Smooth muscle cell (in vitro differentiated cells): Measurements from ENCODE around the gene PIEZO1. TPM values are rescaled to one million over a fixed set of nuclear protein-coding genes. Genes with fewer than 3 reads are reported as not detected.

ENCODE experiments used
- DNase-seq: peaks from one replicate; lab custom pipeline; 2025; ENCODE audit not compliant: unreplicated experiment; lab: John Stamatoyannopoulos, UW
- H2AFZ ChIP-seq: fragments of 200-600 bp; sonication (generic); 2 replicates; pipeline ENCODE4 v1.6.0; 2016; ENCODE audit warnings: antibody characterized with exemption, low read depth, mild to moderate bottlenecking
- H3F3A ChIP-seq: fragments of 200-600 bp; sonication (generic); 2 replicates; pipeline ENCODE4 v1.6.0; 2017; ENCODE audit warnings: antibody characterized with exemption, low read depth
- H3K27ac ChIP-seq: fragments of 200-600 bp; sonication (generic); 2 replicates; pipeline ENCODE4 v1.5.1; 2016; ENCODE audit warnings: low read depth, mild to moderate bottlenecking
- H3K27me3 ChIP-seq: fragments of 200-600 bp; sonication (generic); 2 replicates; pipeline ENCODE4 v1.6.1; 2016; ENCODE audit warnings: low read depth, mild to moderate bottlenecking
- H3K36me3 ChIP-seq: fragments of 200-600 bp; sonication (generic); 2 replicates; pipeline ENCODE4 v1.5.1; 2016; ENCODE audit warnings: low read depth
- H3K4me1 ChIP-seq: fragments of 200-600 bp; sonication (generic); 2 replicates; pipeline ENCODE4 v1.5.1; 2016; ENCODE audit warnings: low read depth
- H3K4me2 ChIP-seq: fragments of 200-600 bp; sonication (generic); 2 replicates; pipeline ENCODE4 v1.6.0; 2016; ENCODE audit warnings: mild to moderate bottlenecking
- H3K4me3 ChIP-seq: fragments of 200-600 bp; sonication (generic); 2 replicates; pipeline ENCODE4 v1.5.1; 2016; ENCODE audit warnings: mild to moderate bottlenecking
- H3K79me2 ChIP-seq: fragments of 200-600 bp; sonication (generic); 2 replicates; pipeline ENCODE4 v1.6.0; 2016; ENCODE audit warnings: low read depth, mild to moderate bottlenecking
- H3K9ac ChIP-seq: fragments of 200-600 bp; sonication (generic); 2 replicates; pipeline ENCODE4 v1.6.0; 2016; ENCODE audit warnings: low read depth
- H3K9me3 ChIP-seq: fragments of 200-600 bp; sonication (generic); replicated peaks from 2 replicates; pipeline ENCODE4 v1.5.1; 2016; ENCODE audit warnings: low read depth
- H4K20me1 ChIP-seq: fragments of 200-600 bp; sonication (generic); 2 replicates; pipeline ENCODE4 v1.6.0; 2016; ENCODE audit warnings: low read depth
- WGBS: methylation state at CpG from one replicate; pipeline ENCODE4 v1.1.7; 2016; ENCODE audit warnings: low lambda C conversion rate; 5-methylcytosine and 5-hydroxymethylcytosine counted together
- polyA plus RNA-seq: library from polyadenylated mRNA; unstranded; fragments of >200 nt; fragmentation: Nextera tagmentation; extraction: Ambion mirVana; gene quantifications from 2 replicates; pipeline ENCODE4 v1.2.1, GENCODE V29; 2016
- total RNA-seq: library from RNA; depleted of rRNA; stranded (reverse); fragments of >200 nt; gene quantifications from 2 replicates; pipeline ENCODE4 v1.2.3, GENCODE V29; 2014
- TF ChIP-seq, protein P1 (sequence below): fragments of 200-600 bp; sonication (generic); IDR thresholded peaks from 2 replicates; pipeline ENCODE4 v1.5.1; 2017; ENCODE audit warnings: borderline replicate concordance, mild to moderate bottlenecking, antibody characterized with exemption; ENCODE audit not compliant: insufficient read depth, poor library complexity, severe bottlenecking

Gene PIEZO1
- total and polyA plus RNA-seq, 2 experiments from 2014 or later = 62.1 to 70.9 TPM

DNA sequence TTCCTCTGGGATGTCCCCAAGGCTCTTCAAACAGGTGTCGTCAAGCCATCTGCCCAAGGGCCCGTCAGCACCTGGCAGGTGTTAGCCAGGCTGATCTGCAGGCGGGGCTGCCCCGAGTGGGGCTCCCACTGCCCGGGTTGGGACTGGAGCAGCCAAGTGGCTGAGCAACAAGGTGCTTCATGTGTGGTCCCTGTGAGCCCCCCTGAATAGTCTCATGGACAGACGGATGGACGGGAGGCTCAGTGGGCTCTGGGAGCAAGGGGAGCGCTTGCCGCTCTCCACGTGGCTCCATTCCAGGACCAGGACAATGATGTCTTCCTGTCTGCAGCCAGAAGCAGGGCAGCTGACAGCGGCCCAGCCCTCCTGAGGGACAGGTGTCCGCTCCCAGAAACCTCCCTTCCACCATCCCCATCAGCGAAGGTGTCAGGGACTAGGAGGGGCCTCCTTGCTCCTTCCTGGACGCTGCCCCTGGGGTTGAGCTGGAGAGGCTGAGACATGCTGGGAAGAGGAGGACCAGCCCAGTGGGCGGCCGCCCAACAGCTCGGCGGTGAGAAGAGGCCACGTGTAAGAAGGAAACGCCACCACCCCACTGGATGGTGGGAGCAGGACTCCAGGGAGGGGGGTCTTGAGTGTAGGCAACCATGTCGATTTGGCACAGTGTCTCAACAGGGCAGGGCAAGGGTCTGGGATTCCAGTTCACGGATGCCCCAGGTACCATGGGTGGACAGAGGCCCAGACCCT is 108.3 kb downstream of the PIEZO1 start:
- DNase-seq = no peak
- WGBS = 96% methylated on average over 22 of the region's 22 CpGs
- Histone ChIP-seq H3K27me3 (no peaks in the 10 kb centered on the region), H2AFZ (no peak overlapping the region), H3K4me2 (no peak overlapping the region), H3F3A (no peaks in the 10 kb centered on the region), H3K9ac (no peak overlapping the region), H3K4me3 (no peak overlapping the region), H3K4me1 (no peaks in the 10 kb centered on the region), H3K36me3 (no peaks in the 10 kb centered on the region), H3K9me3 (no peaks in the 10 kb centered on the region), H3K27ac (no peak overlapping the region), H4K20me1 (no peaks in the 10 kb centered on the region), H3K79me2 (no peaks in the 10 kb centered on the region)
- TF ChIP-seq, protein P1, sequence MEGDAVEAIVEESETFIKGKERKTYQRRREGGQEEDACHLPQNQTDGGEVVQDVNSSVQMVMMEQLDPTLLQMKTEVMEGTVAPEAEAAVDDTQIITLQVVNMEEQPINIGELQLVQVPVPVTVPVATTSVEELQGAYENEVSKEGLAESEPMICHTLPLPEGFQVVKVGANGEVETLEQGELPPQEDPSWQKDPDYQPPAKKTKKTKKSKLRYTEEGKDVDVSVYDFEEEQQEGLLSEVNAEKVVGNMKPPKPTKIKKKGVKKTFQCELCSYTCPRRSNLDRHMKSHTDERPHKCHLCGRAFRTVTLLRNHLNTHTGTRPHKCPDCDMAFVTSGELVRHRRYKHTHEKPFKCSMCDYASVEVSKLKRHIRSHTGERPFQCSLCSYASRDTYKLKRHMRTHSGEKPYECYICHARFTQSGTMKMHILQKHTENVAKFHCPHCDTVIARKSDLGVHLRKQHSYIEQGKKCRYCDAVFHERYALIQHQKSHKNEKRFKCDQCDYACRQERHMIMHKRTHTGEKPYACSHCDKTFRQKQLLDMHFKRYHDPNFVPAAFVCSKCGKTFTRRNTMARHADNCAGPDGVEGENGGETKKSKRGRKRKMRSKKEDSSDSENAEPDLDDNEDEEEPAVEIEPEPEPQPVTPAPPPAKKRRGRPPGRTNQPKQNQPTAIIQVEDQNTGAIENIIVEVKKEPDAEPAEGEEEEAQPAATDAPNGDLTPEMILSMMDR = no peak

DNA sequence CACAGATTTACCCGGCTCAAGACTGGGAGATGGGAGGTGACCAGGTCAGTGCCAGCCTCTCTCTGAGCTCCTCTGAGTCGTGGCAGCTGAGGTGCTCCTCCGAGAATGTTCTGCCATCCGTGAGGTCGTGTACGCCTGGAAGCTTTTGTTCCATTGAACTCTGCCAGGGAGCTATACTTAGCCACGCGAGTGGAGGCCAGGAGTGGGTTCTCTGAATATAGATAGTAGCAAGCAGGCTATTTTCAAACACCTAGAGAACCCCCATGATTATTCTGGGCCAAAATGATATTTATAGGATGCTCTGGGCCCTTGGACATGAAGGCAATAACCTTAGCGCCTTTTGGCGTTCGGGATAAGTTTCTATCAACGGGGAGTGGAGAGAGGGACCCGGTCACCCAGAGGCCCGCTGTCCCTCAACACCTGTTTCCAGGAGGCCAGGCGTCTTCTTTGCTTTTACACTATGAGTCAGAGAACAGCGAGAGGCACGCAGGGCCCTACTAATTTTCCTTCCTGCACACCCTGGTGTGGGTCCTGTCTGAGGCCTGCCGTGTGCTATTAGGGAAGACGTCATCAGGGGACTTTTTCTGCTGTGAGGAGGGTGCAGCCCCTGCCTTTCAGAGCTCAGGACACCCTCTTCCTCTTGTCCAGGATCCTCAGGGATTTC is 111.2 kb downstream of the PIEZO1 start:
- DNase-seq = no peak
- Histone ChIP-seq H3K9me3 (no peaks in the 10 kb centered on the region), H4K20me1 (no peaks in the 10 kb centered on the region), H3K4me3 (no peak overlapping the region), H3K9ac (no peak overlapping the region), H2AFZ (no peak overlapping the region), H3F3A (no peaks in the 10 kb centered on the region), H3K79me2 (no peaks in the 10 kb centered on the region), H3K27ac (no peak overlapping the region), H3K4me2 (no peak overlapping the region), H3K4me1 (no peaks in the 10 kb centered on the region), H3K27me3 (no peaks in the 10 kb centered on the region), H3K36me3 (no peaks in the 10 kb centered on the region)
- WGBS = 98% methylated on average over 19 of the region's 19 CpGs
- TF ChIP-seq, protein P1 = no peak

DNA sequence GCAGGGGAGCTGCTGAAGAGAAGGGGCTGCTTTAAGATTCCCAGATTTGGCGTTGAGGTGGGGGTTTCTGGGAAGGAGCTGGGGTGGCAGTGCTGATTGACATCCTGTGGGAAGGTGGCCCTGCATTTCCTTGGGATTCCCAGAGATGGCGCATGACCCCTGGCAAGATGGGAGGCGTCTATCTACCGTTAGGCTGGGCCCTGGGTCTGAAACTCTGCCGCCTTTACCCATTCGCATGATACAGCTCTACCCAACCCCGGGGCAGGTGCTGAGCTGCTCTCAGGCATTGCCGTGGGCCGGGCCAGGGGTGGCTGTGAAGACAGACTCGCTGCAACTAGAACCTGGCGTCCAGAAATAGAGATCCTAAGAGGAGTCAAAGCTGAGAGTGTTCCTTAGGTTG is 112.2 kb downstream of the PIEZO1 start:
- DNase-seq = no peak
- Histone ChIP-seq H3K4me3 (no peak overlapping the region), H3F3A (no peaks in the 10 kb centered on the region), H3K9ac (no peak overlapping the region), H3K9me3 (no peaks in the 10 kb centered on the region), H2AFZ (no peak overlapping the region), H3K27ac (no peak overlapping the region), H3K79me2 (no peaks in the 10 kb centered on the region), H3K27me3 (no peaks in the 10 kb centered on the region), H4K20me1 (no peaks in the 10 kb centered on the region), H3K4me1 (no peaks in the 10 kb centered on the region), H3K36me3 (no peaks in the 10 kb centered on the region), H3K4me2 (no peak overlapping the region)
- 57% methylated on average over 11 of the region's 11 CpGs for WGBS
- TF ChIP-seq, protein P1 = no peak

DNA sequence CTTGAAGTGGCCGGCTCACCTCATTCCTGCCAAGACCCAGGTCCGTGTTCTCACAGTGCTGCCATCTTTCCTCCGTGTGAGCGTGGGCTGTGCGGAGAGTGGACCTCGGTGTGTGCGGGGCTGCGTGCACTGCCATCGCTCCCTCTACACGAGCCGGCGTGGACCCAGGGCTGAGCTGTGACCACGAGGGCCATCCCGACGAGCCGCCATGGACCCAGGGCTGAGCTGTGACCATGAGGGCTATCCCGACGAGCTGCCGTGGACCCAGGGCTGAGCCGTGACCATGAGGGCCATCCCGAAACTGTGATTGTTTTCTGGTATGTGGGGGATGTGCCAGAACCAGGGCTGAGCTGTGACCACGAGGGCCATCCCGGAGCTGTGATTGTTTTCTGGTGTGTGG is 113.2 kb downstream of the PIEZO1 start:
- DNase-seq = no peak
- TF ChIP-seq, protein P1 = no peak
- H3K27me3 ChIP-seq = no peaks in the 10 kb centered on the region

More for the DNA sequence above, 113.2 kb downstream of the PIEZO1 start:
- no peaks in the 10 kb centered on the region for H3K4me1 ChIP-seq
- H3K79me2 ChIP-seq = no peaks in the 10 kb centered on the region
- no peak overlapping the region for H3K27ac ChIP-seq
- no peak overlapping the region for H2AFZ ChIP-seq
- H3K36me3 ChIP-seq = no peaks in the 10 kb centered on the region
- H3K9ac ChIP-seq = no peak overlapping the region
- H3K9me3 ChIP-seq = no peaks in the 10 kb centered on the region
- H3F3A ChIP-seq = no peaks in the 10 kb centered on the region
- H3K4me3 ChIP-seq = no peak overlapping the region
- WGBS = 96% methylated on average over 23 of the region's 23 CpGs
- H4K20me1 ChIP-seq = no peaks in the 10 kb centered on the region
- H3K4me2 ChIP-seq = no peak overlapping the region
